GM19023 (cell line): ENCODE data around the gene C2orf66.

Experiments
- ATAC-seq: cut with Tn5 transposase; IDR thresholded peaks from one replicate; pipeline ENCODE4 v1.9.1; 2021; ENCODE audit warnings: mild to moderate bottlenecking, moderate library complexity; ENCODE audit not compliant: unreplicated experiment

Gene C2orf66

GRCh38 chr2:196767101-196767500, 42.1 kb downstream of the C2orf66 start:
- ATAC-seq = no peak

GRCh38 chr2:196759378-196759706, 49.8 kb downstream of the C2orf66 start:
- no peak for ATAC-seq

- no peak for ATAC-seq
Observed at GRCh38 chr2:196758474-196759377, 50.4 kb downstream of the C2orf66 start.
